Astrocyte of the cerebellum (primary cell): ENCODE results near the gene ARHGAP29.

ENCODE experiments used
- DNase-seq: peaks from one replicate; pipeline ENCODE4 v3.0.0-alpha.2; 2011; ENCODE audit warnings: low read depth
- H3K4me3 ChIP-seq: 2 replicates; pipeline ENCODE4 v1.5.1; 2011; ENCODE audit warnings: mild to moderate bottlenecking, low read depth, low read length, moderate library complexity
- in situ Hi-C: cut with HindIII; loops from 2 replicates; pipeline ENCODE4 v1.10.0; 2017; ENCODE audit warnings: low sequenced_read_pairs
- TF ChIP-seq, protein P1 (sequence below): IDR thresholded peaks from 2 replicates; pipeline ENCODE4 v1.5.1; 2012; ENCODE audit warnings: low read length, low read depth, moderate library complexity, mild to moderate bottlenecking; ENCODE audit errors: missing control alignments

The ARHGAP29 gene

DNA sequence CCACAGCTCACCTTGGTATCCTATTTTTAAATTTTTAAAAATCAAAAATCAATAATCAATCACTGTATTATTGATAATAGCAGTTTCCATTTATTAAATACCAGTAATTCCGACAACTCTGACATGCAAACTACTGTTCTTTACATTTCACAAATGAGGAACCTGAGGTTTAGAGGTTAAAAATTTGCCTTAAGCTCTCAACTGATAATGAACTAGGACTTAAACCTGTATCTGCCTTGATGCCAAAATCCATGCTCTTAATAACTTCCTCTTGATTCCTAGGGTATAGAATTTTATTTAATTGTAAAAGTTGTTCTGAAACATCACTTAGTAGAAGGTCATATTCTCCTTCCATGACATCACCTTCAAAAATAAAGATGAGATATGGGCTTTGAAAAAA, 5.6 kb downstream of the ARHGAP29 start:
- no peak overlapping the region for H3K4me3 ChIP-seq
- TF ChIP-seq, protein P1, sequence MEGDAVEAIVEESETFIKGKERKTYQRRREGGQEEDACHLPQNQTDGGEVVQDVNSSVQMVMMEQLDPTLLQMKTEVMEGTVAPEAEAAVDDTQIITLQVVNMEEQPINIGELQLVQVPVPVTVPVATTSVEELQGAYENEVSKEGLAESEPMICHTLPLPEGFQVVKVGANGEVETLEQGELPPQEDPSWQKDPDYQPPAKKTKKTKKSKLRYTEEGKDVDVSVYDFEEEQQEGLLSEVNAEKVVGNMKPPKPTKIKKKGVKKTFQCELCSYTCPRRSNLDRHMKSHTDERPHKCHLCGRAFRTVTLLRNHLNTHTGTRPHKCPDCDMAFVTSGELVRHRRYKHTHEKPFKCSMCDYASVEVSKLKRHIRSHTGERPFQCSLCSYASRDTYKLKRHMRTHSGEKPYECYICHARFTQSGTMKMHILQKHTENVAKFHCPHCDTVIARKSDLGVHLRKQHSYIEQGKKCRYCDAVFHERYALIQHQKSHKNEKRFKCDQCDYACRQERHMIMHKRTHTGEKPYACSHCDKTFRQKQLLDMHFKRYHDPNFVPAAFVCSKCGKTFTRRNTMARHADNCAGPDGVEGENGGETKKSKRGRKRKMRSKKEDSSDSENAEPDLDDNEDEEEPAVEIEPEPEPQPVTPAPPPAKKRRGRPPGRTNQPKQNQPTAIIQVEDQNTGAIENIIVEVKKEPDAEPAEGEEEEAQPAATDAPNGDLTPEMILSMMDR = no peak
- in situ Hi-C loops = loop anchor here (10.0 kb wide), 1 partner anchor 93 kb away; no protein-coding TSS in a partner anchor
- no peak for DNase-seq

DNA sequence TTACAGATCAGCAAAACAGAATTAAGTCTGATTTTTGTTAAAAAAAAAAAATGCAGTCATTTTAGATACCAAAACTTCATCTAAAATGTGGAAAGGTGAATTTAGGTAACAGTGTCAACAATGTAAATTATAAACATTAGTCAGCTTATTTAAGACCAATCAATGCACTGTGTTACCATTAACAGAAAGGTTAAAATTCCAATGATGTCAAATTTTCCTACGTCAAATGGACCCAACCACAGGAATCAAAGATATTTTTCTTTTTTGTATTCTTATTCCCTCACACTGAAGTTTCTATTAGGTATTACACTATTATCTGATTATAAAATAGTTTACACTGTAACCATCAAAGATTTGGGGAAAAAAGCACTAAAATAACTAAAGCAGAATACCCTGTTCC, 6.5 kb downstream of the ARHGAP29 start:
- no peak for DNase-seq
- H3K4me3 ChIP-seq = no peak overlapping the region
- TF ChIP-seq, protein P1 = no peak
- in situ Hi-C loops = loop anchor here (10.0 kb wide), 1 partner anchor 94 kb away; no protein-coding TSS in a partner anchor

DNA sequence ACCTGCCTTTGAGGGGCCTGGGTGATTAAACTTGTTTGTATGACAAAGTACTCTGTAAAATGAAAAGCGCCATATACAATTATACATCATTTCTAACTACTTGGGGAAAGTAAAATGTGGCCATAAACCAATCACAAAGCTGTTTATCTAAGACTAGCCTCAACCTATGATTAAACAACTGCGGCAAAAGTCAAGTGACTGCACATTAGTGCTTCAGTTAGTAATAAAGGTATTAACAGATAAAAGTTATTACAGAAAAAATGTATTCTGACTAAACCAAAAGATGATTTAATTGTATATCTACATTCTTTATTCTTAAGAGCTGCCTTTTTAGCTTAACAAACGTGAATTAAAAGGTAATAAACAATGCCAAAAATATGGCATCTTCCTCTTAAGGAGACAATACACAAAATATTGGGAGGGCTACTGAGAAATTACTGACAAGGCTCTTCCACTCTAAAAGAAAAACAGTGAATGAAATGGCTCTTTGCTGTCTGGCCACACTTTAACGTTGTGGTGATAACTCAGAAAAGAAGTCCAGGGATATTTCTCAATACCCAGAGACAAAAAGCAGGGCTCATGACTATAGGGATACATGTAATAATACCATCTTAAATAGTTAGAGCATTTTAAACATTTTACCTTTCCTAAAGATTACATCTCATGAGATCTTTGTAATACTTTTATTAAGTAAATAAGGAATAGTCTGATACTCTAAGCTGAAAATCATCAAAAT, 8.6 kb downstream of the ARHGAP29 start:
- in situ Hi-C loops = no loop called here
- H3K4me3 ChIP-seq = no peak overlapping the region
- DNase-seq = no peak
- TF ChIP-seq, protein P1 = no peak

DNA sequence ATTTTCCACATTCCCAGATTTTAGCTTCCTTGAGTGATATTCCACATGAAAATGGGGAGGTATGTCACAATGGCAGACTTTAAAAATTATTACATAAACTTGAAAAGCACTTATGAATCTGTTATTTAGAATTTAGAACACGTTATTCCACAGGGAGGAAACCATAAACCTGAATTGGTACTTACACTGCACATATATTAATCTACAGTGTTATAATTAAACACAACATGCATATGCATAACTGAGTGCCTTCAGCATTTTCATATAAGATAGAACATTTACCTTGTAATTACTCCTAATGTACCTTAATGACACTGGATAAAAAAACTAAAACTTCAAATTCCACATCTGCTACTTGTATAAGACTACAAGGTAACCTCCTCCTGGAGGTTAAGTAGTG, 9.8 kb downstream of the ARHGAP29 start:
- H3K4me3 ChIP-seq = no peak overlapping the region
- DNase-seq = no peak
- in situ Hi-C loops = no loop called here
- TF ChIP-seq, protein P1 = no peak

DNA sequence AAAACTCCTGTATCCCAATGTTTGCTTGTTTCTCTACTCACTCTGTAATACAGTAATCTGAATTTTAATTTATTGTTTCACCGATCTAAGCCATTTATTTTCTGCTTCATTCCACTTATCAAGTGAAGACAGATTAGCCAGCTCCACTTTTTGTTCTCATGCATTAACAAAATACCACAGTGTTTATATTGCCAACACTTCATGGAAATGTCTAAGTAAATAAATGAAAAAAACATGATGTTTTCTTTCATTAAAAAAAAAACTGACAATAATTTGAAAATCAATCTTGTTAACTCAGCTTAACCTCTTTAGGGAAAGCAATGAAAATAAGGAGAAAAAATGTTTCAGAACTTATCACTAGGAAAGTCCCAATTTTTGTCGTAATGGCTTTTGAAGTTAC, 11.5 kb downstream of the ARHGAP29 start:
- in situ Hi-C loops = no loop called here
- TF ChIP-seq, protein P1 = no peak
- H3K4me3 ChIP-seq = no peak overlapping the region
- no peak for DNase-seq

DNA sequence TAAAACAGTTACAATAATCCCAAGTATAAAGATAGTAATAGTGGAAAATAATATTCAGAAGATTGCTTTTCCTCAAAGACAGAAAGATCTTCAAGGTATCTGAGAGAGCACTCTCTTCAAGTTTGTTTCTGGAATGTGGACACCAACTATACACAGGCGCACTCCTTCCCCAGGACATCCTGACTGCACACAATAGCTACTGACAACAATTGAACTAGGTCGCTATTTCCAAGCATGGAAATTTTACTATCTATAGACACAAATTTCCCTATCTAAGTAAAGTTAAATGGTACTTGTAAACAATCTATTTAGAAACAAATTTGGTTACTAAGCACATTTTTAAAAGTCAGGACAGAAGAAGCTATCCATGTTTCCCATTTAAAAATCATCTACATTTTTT, 19.1 kb downstream of the ARHGAP29 start:
- in situ Hi-C loops = no loop called here
- no peak for DNase-seq
- TF ChIP-seq, protein P1 = no peak
- no peak overlapping the region for H3K4me3 ChIP-seq
